PC-3 (cell line): ENCODE results near the gene CFAP97D2.
"Not testable (repeated sequence)": the region's sequence is repeated elsewhere in the genome, so short reads cannot be mapped to it uniquely, and the experiment has no call there.

ENCODE experiments used
- EZH2 ChIP-seq: fragments of 300-600 bp; sonication (generic); IDR thresholded peaks from one replicate; pipeline ENCODE4 v1.6.1; 2017; ENCODE audit warnings: antibody characterized with exemption, mild to moderate bottlenecking, low read length; ENCODE audit not compliant: unreplicated experiment
- TF ChIP-seq, protein P1 (sequence below): fragments of 300-600 bp; sonication (generic); conservative IDR thresholded peaks from 2 replicates; pipeline ENCODE4 v1.5.1; 2017; ENCODE audit warnings: antibody characterized with exemption, low read depth, mild to moderate bottlenecking, low read length

GRCh38 chr13:114133126-114133525, 45.9 kb upstream of the CFAP97D2 start:
- TF ChIP-seq, protein P1, sequence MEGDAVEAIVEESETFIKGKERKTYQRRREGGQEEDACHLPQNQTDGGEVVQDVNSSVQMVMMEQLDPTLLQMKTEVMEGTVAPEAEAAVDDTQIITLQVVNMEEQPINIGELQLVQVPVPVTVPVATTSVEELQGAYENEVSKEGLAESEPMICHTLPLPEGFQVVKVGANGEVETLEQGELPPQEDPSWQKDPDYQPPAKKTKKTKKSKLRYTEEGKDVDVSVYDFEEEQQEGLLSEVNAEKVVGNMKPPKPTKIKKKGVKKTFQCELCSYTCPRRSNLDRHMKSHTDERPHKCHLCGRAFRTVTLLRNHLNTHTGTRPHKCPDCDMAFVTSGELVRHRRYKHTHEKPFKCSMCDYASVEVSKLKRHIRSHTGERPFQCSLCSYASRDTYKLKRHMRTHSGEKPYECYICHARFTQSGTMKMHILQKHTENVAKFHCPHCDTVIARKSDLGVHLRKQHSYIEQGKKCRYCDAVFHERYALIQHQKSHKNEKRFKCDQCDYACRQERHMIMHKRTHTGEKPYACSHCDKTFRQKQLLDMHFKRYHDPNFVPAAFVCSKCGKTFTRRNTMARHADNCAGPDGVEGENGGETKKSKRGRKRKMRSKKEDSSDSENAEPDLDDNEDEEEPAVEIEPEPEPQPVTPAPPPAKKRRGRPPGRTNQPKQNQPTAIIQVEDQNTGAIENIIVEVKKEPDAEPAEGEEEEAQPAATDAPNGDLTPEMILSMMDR = not testable (repeated sequence)
- not testable (repeated sequence) for TF ChIP-seq EZH2
